Activated naive CD4-positive, alpha-beta T cell treated with Interleukin-2 at 50 U/mL for 16 hours (primary cell): ENCODE measurements around the gene RDH16.
A peak's percentile ranks its signal among the peaks of the same experiment; 100 is the strongest.
"Not testable (repeated sequence)": the region's sequence is repeated elsewhere in the genome, so short reads cannot be mapped to it uniquely, and the experiment has no call there.

Experiments used
- DNase-seq: peaks from one replicate; pipeline ENCODE4 v3.0.0-alpha.2; 2020

Gene RDH16

DNA sequence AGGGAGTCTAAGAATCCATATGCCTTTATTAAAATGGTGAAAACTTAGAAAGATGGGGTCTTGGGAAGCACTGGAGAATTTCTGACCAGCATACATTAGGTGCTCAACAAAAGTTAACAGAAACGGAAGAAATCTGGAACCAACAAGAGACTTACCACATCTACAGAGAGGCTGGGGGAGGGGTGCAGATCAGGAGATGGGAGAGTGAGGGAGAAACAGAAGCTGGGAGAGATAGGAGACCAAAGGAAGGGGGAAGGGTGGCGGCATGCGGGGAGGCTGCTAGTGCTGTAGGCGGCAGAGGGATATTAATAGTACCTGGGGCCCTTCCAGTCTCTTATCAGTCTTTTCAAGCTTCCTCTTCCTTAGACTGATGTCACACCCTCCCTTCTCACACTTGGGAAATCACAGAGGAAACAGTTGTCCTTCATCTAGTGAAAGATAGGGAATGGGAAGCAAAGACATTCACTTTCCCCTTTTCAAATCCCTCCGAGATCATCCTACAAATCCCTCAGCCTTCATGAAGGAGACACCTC lies 30.9 kb upstream of the RDH16 start:
- no peak for DNase-seq

- peak; percentile 75 for DNase-seq
These were observed 30.2 kb upstream of the RDH16 start for GRCh38 chr12:56987551-56988053.

- no peak for DNase-seq
These were observed 29.6 kb upstream of the RDH16 start for GRCh38 chr12:56987011-56987410.

- DNase-seq, result not testable (repeated sequence)
These were observed 28.3 kb upstream of the RDH16 start for GRCh38 chr12:56985714-56986113.

- no peak for DNase-seq
These were observed 26.0 kb upstream of the RDH16 start for GRCh38 chr12:56983386-56983785.

DNA sequence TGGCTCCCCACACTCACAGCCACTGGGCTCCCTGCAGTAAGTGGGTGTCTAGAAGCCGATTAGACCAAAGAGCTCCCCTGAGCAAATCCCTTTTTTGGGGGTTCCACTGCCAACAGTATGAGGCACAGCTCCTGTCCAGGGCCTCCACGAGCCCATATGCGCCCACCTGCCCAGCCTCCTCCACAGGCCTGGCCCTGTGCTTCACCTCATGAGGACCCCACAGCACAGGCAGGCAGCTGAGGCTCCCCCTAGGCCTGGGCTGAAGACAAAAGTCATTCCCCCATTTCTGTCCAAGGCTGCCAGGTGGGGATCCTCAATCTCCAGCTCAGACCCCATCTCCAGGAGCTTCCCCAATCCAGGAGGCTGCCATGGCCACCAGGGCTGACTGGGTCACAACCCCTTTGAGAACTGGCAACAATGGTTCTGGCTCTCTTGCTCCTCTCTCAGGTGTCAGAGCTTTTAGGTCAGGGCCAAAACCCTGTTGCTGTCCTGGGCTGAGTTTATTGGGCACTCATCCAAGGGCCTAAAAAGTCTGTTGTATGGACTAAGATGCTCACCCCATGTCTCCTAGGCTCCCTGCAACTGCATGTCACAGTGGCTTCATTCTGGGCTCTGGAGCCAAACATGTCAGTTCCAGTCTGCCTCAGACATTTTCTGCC lies 25.3 kb upstream of the RDH16 start:
- DNase-seq, result not testable (repeated sequence)

- no peak for DNase-seq
These were observed 23.6 kb upstream of the RDH16 start for GRCh38 chr12:56980941-56981530.

- no peak for DNase-seq
These were observed 22.9 kb upstream of the RDH16 start for GRCh38 chr12:56980268-56980667.

GRCh38 chr12:56979628-56980027 lies 22.2 kb upstream of the RDH16 start:
- no peak for DNase-seq

DNA sequence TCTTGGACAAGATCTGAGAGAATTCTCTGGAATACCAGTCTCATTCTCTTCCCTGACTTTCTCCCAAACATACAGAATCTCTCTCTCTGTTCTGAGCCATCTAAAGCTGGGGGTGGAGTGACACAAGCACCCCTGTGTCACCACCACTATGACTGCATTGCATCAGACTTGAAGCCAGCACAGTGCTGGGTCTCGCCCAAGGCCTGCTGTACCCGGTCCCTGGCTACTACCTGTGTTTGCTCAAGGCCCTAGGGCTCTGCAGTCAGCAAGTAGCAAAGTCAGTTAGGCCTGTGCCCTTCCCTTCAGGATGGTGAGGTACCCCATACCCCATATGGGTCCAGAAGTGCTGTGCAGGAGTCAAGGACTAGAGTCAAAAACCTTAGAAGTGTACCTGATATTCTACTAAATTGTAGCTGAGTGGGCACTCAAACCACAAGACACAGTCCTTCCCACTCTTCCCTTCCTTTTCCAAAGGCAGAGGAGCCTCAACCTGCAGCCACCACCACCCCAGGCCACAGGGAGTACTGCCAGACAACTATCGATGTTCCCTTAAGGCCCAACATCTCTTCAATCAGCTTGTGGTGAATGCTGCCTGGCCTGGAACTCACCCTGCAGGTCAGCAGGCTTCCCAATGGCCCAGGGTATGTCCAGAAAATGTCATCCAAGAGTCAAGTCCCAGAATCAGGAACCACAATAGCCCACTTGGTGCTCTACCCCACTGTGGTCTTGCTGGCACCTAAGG lies 21.2 kb upstream of the RDH16 start:
- DNase-seq, result no peak

GRCh38 chr12:56977361-56977760 lies 20.0 kb upstream of the RDH16 start:
- DNase-seq, result not testable (repeated sequence)

DNA sequence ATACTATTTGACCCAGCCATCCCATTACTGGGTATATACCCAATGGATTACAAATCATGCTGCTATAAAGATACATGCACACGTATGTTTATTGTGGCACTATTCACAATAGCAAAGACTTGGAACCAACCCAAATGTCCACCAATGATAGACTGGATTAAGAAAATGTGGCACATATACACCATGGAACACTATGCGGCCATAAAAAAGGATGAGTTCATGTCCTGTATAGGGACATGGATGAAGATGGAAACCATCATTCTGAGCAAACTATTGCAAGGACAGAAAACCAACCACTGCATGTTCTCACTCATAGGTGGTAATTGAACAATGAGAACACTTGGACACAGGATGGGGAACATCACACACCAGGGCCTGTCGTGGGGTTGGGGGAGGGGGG lies 16.8 kb upstream of the RDH16 start:
- not testable (repeated sequence) for DNase-seq

GRCh38 chr12:56968910-56969309 lies 11.5 kb upstream of the RDH16 start:
- not testable (repeated sequence) for DNase-seq

DNA sequence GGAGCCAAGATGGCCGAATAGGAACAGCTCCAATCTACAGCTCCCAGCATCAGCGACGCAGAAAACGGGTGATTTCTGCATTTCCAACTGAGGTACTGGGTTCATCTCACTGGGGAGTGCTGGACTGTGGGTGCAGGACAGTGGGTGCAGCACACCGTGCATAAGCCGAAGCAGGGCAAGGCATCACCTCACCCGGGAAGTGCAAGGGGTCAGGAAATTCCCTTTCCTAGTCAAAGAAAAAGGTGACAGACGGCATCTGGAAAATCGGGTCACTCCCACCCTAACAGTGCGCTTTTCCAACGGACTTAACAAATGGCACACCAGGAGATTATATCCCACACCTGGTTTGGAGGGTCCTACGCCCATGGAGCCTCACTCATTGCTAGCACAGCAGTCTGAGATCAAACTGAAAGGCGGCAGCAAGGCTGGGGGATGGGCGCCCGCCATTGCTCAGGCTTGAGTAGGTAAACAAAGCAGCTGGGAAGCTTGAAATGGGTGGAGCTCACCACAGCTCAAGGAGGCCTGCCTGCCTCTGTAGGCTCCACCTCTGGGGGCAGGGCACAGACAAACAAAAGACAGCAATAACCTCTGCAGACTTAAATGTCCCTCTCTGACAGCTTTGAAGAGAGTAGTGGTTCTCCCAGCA lies 8.7 kb upstream of the RDH16 start:
- not testable (repeated sequence) for DNase-seq

GRCh38 chr12:56965124-56965523 lies 7.7 kb upstream of the RDH16 start:
- not testable (repeated sequence) for DNase-seq

- not testable (repeated sequence) for DNase-seq
These were observed 6.1 kb upstream of the RDH16 start for GRCh38 chr12:56963557-56963956.

GRCh38 chr12:56962247-56962646 lies 4.8 kb upstream of the RDH16 start:
- DNase-seq, result not testable (repeated sequence)

- DNase-seq, result no peak
These were observed 1.0 kb upstream of the RDH16 start for GRCh38 chr12:56958422-56958821.

DNA sequence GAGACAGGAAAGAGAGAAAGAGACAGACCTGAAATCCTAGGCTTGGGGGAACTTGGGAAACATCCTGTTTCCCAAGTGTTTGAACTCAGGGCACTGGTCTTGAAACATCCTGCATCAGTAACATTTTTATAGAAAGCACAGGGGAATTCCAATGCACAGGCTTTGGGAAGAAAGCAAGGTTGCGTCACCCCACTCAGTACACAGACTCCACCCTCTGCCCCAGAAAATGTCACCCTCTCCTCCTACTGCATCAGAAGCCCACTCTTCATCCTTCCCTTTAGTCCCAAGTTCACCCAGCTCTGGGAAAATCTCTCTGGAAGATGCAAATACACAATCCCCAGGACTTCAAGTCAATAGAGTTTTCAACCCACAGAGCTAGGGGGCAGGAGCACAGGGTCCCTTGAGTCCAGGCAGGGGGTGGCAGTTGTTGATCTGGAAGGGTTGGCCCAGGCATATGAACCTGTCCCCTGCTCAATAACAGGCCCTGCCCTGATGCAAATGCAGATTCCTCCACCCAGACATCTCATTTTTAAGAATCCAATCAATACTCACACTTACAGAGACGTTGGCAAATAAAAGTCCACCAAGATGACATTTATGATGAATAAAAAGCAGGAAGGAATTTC lies 1.7 kb downstream of the RDH16 start:
- DNase-seq, result no peak

DNA sequence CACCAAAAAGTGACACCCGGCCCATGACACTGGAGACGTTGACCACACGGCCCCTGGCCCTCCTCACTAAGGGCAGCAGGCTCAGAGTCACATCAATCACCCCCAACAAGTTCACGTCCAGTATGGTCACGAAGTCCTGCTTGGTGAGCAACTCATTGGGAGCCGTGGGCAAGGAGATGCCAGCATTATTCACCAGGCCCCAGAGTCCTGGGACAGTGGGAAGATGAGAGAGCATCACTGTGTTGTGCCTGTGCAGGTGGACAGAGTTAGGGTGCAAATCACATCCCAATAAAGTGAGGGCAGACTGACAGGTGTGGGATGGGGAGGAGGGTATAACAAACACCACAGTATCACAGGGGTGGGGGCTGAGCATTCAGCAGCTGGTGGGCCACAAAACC lies 2.5 kb downstream of the RDH16 start:
- no peak for DNase-seq

DNA sequence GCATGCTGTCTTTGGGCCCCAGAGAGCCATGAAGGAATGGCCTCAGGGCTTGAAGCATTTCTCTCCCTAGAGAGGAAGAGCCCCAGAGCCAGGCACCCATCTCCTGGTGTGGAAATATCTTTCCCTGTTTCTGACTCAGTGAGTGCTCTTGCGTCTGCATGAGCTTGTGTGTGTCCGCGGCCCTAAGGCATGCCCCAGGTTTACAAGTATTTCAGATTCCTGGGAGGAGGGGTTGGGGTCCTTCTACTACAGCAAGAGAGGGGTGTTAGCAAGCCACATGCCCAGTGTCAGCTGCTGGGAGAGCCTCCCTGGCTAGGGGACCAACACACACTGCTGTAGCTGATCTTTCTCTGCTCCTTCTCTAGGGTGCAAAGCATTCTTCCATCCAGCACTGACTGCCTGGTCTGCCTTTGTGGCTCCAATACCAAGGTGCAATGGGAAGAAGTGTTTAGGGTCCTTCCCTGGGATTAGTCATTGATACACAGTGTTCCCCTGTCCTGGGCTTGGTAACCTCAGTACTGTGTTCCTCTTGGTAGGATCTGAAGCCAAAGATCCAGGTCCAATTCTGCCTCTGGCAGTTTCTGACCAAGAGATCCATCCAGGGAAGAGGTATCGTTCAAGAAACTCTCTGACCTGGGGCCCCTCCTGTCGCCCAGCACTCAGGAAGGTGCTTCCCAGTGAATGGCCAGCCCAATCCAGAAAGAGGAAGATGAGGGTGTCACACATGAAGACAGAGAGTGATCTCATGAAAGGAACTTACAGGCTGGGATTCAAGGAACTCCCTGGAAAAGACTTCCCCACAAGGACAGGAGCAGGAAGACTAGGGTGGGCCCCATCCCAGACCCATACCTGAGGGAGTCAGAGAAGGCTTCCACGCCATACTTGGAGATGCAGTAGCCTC lies 3.1 kb downstream of the RDH16 start:
- no peak for DNase-seq

GRCh38 chr12:56953314-56953713 lies 4.1 kb downstream of the RDH16 start:
- DNase-seq, result no peak
